ENCODE results near the gene PBRM1.

Gene PBRM1

GRCh38 chr3:52509753-52510328, 175.9 kb downstream of the PBRM1 start:
- DNase-seq (ENCODE audit: low read depth): no peak

- no peak for DNase-seq (ENCODE audit: low read depth)
Measured at GRCh38 chr3:52507359-52507758, 178.4 kb downstream of the PBRM1 start.

- no peak for DNase-seq (ENCODE audit: low read depth)
Measured at GRCh38 chr3:52506266-52506966, 179.3 kb downstream of the PBRM1 start.

- no peak for DNase-seq (ENCODE audit: low read depth)
Measured at GRCh38 chr3:52504977-52505376, 180.7 kb downstream of the PBRM1 start.

- DNase-seq (ENCODE audit: low read depth): no peak
Measured at GRCh38 chr3:52503788-52504424, 181.8 kb downstream of the PBRM1 start.

- no peak for DNase-seq (ENCODE audit: low read depth)
Measured at GRCh38 chr3:52502808-52503350, 182.8 kb downstream of the PBRM1 start.

GRCh38 chr3:52502001-52502400, 183.7 kb downstream of the PBRM1 start:
- DNase-seq (ENCODE audit: low read depth): no peak

- no peak for DNase-seq (ENCODE audit: low read depth)
Measured at GRCh38 chr3:52501046-52501445, 184.7 kb downstream of the PBRM1 start.

GRCh38 chr3:52498137-52499054, 187.3 kb downstream of the PBRM1 start:
- DNase-seq (ENCODE audit: low read depth): no peak

GRCh38 chr3:52495777-52496602, 189.7 kb downstream of the PBRM1 start:
- no peak for DNase-seq (ENCODE audit: low read depth)

Data from activated T-cell treated with anti-CD3 and anti-CD28 coated beads for 24 hours (primary cell).